Mesothelial cell of epicardium (in vitro differentiated cells): ENCODE measurements around the gene ZNF669. TPM values are rescaled to one million over a fixed set of nuclear protein-coding genes. Genes with fewer than 3 reads are reported as not detected.

Experiments used
- DNase-seq, 2 experiments: peaks; one replicate each; pipeline ENCODE4 v3.0.0; 2021; ENCODE audit warnings: low spot score in 2 of 2; ENCODE audit not compliant: unreplicated experiment in 2 of 2
- H3K27ac Mint-ChIP-seq: 2 replicates; pipeline ENCODE4 v1.8.0; 2021; ENCODE audit warnings: mixed read lengths
- H3K27me3 Mint-ChIP-seq: 2 replicates; pipeline ENCODE4 v1.8.0; 2021; ENCODE audit warnings: low read depth, mixed read lengths
- H3K36me3 Mint-ChIP-seq: 2 replicates; pipeline ENCODE4 v1.8.0; 2021; ENCODE audit warnings: mixed read lengths
- H3K4me1 Mint-ChIP-seq: 2 replicates; pipeline ENCODE4 v1.8.0; 2021; ENCODE audit warnings: mixed read lengths
- H3K4me3 Mint-ChIP-seq: 2 replicates; pipeline ENCODE4 v1.8.0; 2021; ENCODE audit warnings: mild to moderate bottlenecking, moderate library complexity, mixed read lengths
- H3K9me3 Mint-ChIP-seq: 2 replicates; pipeline ENCODE4 v1.8.0; 2021; ENCODE audit warnings: mixed read lengths
- total RNA-seq: library from RNA; stranded (reverse); gene quantifications from 3 replicates; pipeline ENCODE4 v1.2.1, GENCODE V29; 2021
- TF ChIP-seq, protein P1 (sequence below): fragments of 200-600 bp; sonication (generic); IDR thresholded peaks from one replicate; pipeline ENCODE4 v1.5.0; 2021; ENCODE audit warnings: antibody characterized with exemption; ENCODE audit not compliant: unreplicated experiment

Gene ZNF669
- total RNA-seq, 1 donor from 2014 or later = 17.4 TPM

DNA sequence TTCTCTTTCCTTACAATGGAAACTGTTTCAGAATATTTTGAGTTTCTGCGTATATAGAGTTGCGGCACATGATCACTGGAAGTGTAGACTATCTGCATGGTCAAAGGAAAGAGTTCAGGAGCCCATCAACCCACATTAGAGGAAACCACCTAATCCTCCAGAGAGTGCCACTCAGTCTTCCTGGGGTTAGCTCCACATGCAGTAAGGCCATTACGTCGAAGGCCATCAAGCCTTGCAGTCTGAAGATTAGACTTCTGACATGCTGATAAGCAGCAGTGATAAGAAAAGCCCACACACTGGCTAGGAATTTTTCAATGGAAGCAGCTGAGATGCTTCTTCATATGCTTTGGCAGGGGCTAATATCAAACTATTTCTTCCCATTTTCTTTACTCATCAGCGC is 7.6 kb downstream of the ZNF669 start:
- Mint-ChIP-seq H3K27me3 (no peaks in the 10 kb centered on the region), H3K4me3 (no peak overlapping the region), H3K4me1 (no peaks in the 10 kb centered on the region), H3K27ac (no peak overlapping the region), H3K36me3 (peaks cover 54% of the 10 kb centered on the region), H3K9me3 (peaks cover 47% of the 10 kb centered on the region)
- DNase-seq = no peak
- TF ChIP-seq, protein P1, sequence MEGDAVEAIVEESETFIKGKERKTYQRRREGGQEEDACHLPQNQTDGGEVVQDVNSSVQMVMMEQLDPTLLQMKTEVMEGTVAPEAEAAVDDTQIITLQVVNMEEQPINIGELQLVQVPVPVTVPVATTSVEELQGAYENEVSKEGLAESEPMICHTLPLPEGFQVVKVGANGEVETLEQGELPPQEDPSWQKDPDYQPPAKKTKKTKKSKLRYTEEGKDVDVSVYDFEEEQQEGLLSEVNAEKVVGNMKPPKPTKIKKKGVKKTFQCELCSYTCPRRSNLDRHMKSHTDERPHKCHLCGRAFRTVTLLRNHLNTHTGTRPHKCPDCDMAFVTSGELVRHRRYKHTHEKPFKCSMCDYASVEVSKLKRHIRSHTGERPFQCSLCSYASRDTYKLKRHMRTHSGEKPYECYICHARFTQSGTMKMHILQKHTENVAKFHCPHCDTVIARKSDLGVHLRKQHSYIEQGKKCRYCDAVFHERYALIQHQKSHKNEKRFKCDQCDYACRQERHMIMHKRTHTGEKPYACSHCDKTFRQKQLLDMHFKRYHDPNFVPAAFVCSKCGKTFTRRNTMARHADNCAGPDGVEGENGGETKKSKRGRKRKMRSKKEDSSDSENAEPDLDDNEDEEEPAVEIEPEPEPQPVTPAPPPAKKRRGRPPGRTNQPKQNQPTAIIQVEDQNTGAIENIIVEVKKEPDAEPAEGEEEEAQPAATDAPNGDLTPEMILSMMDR = no peak

DNA sequence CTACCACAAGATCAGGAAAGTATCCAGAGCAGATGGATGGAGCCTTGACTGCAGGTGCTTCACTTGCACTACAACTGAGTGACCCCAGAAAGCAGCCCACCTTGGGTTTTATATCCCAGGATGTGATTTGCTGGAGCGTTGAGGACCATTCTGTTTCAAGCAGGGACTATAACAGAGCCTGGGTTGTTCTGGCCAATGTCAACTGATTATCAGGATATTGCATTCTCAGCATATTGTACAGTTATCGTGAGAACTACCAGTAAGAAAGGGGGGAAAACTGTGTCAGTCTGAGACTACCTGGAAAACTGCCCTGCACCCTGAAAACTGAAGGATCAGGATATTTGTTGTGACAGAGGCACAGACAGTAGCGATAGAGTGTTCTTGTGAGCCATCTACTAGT is 8.0 kb downstream of the ZNF669 start:
- TF ChIP-seq, protein P1 = no peak
- H3K27ac Mint-ChIP-seq = no peak overlapping the region
- peaks cover 50% of the 10 kb centered on the region for H3K36me3 Mint-ChIP-seq
- H3K4me3 Mint-ChIP-seq = no peak overlapping the region
- H3K27me3 Mint-ChIP-seq = no peaks in the 10 kb centered on the region
- H3K9me3 Mint-ChIP-seq = peaks cover 44% of the 10 kb centered on the region
- no peak for DNase-seq
- no peaks in the 10 kb centered on the region for H3K4me1 Mint-ChIP-seq

DNA sequence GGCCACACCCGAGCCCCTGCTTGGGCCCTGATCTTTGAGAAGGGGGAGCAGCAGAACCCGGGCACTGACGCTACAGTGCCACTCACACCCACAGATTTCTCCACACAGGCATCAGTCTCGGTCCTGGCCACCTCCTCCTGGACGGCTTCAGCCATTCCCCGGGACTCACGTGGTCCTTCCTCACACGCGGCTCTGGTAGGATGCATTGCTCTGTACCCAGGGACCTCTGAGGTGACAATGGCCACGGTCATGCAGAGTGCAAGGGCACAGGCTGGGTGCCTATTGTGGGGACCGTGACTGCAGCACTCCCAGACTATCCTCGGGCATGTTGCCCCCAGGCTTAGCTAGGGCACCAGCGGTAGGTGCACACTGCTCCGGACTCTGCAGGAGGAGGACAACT is 13.7 kb downstream of the ZNF669 start:
- Mint-ChIP-seq H3K27ac (no peak overlapping the region), H3K36me3 (peaks cover 2% of the 10 kb centered on the region), H3K27me3 (no peaks in the 10 kb centered on the region), H3K4me1 (no peaks in the 10 kb centered on the region), H3K9me3 (peaks cover 6% of the 10 kb centered on the region), H3K4me3 (no peak overlapping the region)
- DNase-seq = no peak
- TF ChIP-seq, protein P1 = no peak

- Mint-ChIP-seq H3K4me1 (no peaks in the 10 kb centered on the region), H3K27me3 (no peaks in the 10 kb centered on the region), H3K9me3 (peaks cover 6% of the 10 kb centered on the region), H3K4me3 (no peak overlapping the region), H3K36me3 (peaks cover 2% of the 10 kb centered on the region), H3K27ac (no peak overlapping the region)
- TF ChIP-seq, protein P1 = no peak
- DNase-seq = no peak
These were observed 14.4 kb downstream of the ZNF669 start for GRCh38 chr1:247089616-247090375.

DNA sequence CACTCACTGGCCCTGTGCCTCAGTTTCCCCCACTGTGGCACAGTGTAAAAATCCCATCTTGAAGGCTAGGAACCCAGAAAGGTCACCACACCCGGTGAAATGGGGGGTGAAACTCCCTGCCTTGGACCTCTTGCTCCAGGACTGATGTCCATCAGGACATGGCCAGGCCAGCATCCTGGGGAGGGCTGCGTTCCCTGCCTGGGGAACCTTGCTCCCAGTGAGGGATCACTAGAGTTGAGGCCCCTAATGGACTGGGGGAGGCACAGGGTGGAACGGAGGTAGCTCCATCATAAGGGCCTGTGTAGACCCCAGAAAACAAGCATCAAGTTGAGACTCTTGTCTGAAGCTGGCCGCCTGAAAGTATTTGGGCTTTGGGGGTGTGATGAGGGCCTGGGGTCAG is 15.2 kb downstream of the ZNF669 start:
- H3K36me3 Mint-ChIP-seq = peaks cover 4% of the 10 kb centered on the region
- peaks cover 6% of the 10 kb centered on the region for H3K9me3 Mint-ChIP-seq
- no peak overlapping the region for H3K4me3 Mint-ChIP-seq
- DNase-seq = no peak
- H3K27me3 Mint-ChIP-seq = no peaks in the 10 kb centered on the region
- no peaks in the 10 kb centered on the region for H3K4me1 Mint-ChIP-seq
- no peak overlapping the region for H3K27ac Mint-ChIP-seq
- TF ChIP-seq, protein P1 = no peak
